WTC11 (cell line): ENCODE measurements around the gene NPIPB6. TPM values are rescaled to one million over a fixed set of nuclear protein-coding genes. Genes with fewer than 3 reads are reported as not detected.

ENCODE experiments used
- E2F1 ChIP-seq: sonication (generic); formaldehyde crosslinking; IDR thresholded peaks from 2 replicates; pipeline ENCODE4 v1.8.0; 2022; ENCODE audit warnings: mild to moderate bottlenecking, missing genetic modification reagents
- E2F4 ChIP-seq: sonication (generic); formaldehyde crosslinking; IDR thresholded peaks from 2 replicates; pipeline ENCODE4 v1.8.1; 2022; ENCODE audit warnings: low read depth, mild to moderate bottlenecking, moderate library complexity, missing genetic modification reagents, borderline replicate concordance
- ELF4 ChIP-seq: sonication (generic); formaldehyde crosslinking; IDR thresholded peaks from 2 replicates; pipeline ENCODE4 v1.8.1; 2022; ENCODE audit warnings: low read depth, mild to moderate bottlenecking, moderate library complexity, missing genetic modification reagents
- FOXP4 ChIP-seq: sonication (generic); formaldehyde crosslinking; IDR thresholded peaks from 2 replicates; pipeline ENCODE4 v1.8.0; 2022; ENCODE audit warnings: mild to moderate bottlenecking, missing genetic modification reagents
- HMGXB4 ChIP-seq: sonication (generic); formaldehyde crosslinking; IDR thresholded peaks from 2 replicates; pipeline ENCODE4 v1.8.1; 2023; ENCODE audit warnings: mild to moderate bottlenecking, moderate library complexity, missing genetic modification reagents
- JUN ChIP-seq: sonication (generic); formaldehyde crosslinking; IDR thresholded peaks from 2 replicates; pipeline ENCODE4 v1.8.0; 2023; ENCODE audit warnings: mild to moderate bottlenecking, missing genetic modification reagents
- MAX ChIP-seq: sonication (generic); formaldehyde crosslinking; IDR thresholded peaks from 2 replicates; pipeline ENCODE4 v1.8.0; 2022; ENCODE audit warnings: mild to moderate bottlenecking, missing genetic modification reagents
- MYBL2 ChIP-seq: sonication (generic); formaldehyde crosslinking; IDR thresholded peaks from 2 replicates; pipeline ENCODE4 v1.8.1; 2023; ENCODE audit warnings: mild to moderate bottlenecking, moderate library complexity, missing genetic modification reagents
- NR1H2 ChIP-seq: sonication (generic); formaldehyde crosslinking; IDR thresholded peaks from 2 replicates; pipeline ENCODE4 v1.9.0; 2021; ENCODE audit warnings: mild to moderate bottlenecking, moderate library complexity, missing genetic modification reagents
- PRRX2 ChIP-seq: fragments of 250-450 bp; sonication (Bioruptor Pico); IDR thresholded peaks from 2 replicates; pipeline ENCODE4 v1.8.0; 2021; ENCODE audit warnings: mild to moderate bottlenecking
- RELA ChIP-seq: sonication (generic); formaldehyde crosslinking; IDR thresholded peaks from 2 replicates; pipeline ENCODE4 v1.8.1; 2022; ENCODE audit warnings: missing genetic modification reagents, mild to moderate bottlenecking, borderline replicate concordance
- SMAD3 ChIP-seq: sonication (generic); formaldehyde crosslinking; IDR thresholded peaks from 2 replicates; pipeline ENCODE4 v1.8.0; 2022; ENCODE audit warnings: missing genetic modification reagents, mild to moderate bottlenecking, borderline replicate concordance
- SMAD4 ChIP-seq: sonication (generic); formaldehyde crosslinking; IDR thresholded peaks from 2 replicates; pipeline ENCODE4 v1.8.0; 2022; ENCODE audit warnings: mild to moderate bottlenecking, missing genetic modification reagents
- SP1 ChIP-seq: sonication (generic); formaldehyde crosslinking; conservative IDR thresholded peaks from 2 replicates; pipeline ENCODE4 v1.8.1; 2022; ENCODE audit warnings: missing genetic modification reagents
- TEAD1 ChIP-seq: sonication (generic); formaldehyde crosslinking; IDR thresholded peaks from 2 replicates; pipeline ENCODE4 v1.8.0; 2022; ENCODE audit warnings: mild to moderate bottlenecking, missing genetic modification reagents
- ZNF121 ChIP-seq: sonication (generic); formaldehyde crosslinking; IDR thresholded peaks from 2 replicates; pipeline ENCODE4 v1.8.0; 2023; ENCODE audit warnings: missing genetic modification reagents
- ZNF219 ChIP-seq: sonication (generic); formaldehyde crosslinking; IDR thresholded peaks from 2 replicates; pipeline ENCODE4 v1.8.0; 2023; ENCODE audit warnings: missing genetic modification reagents, mild to moderate bottlenecking, borderline replicate concordance
- ZNF281 ChIP-seq: sonication (generic); formaldehyde crosslinking; IDR thresholded peaks from 2 replicates; pipeline ENCODE4 v1.8.0; 2023; ENCODE audit warnings: mild to moderate bottlenecking, missing genetic modification reagents
- ZNF671 ChIP-seq: fragments of 250-450 bp; sonication (Bioruptor Pico); IDR thresholded peaks from 2 replicates; pipeline ENCODE4 v1.8.0; 2021; ENCODE audit warnings: mild to moderate bottlenecking
- ZSCAN18 ChIP-seq: fragments of 250-450 bp; sonication (Bioruptor Pico); IDR thresholded peaks from 2 replicates; pipeline ENCODE4 v2.1.2; 2022; ENCODE audit warnings: mild to moderate bottlenecking, moderate library complexity
- total RNA-seq: library from RNA; stranded (reverse); gene quantifications from 3 replicates; pipeline ENCODE4 v1.2.3, GENCODE V29; 2021

Gene NPIPB6
- total RNA-seq, 1 experiment from 2014 or later = 0.83 TPM

GRCh38 chr16:28304214-28304613 lies 59.1 kb downstream of the NPIPB6 start (continued):
- TF ChIP-seq HMGXB4 (CRISPR knock-in tag) (no peak), NR1H2 (CRISPR knock-in tag) (no peak), ZNF219 (CRISPR knock-in tag) (peak; percentile 87; the same call in 1 of the 2 replicates), ZNF281 (peak; percentile 78; the same call in 1 of the 2 replicates), SMAD3 (CRISPR knock-in tag) (0 out of 2 replicates have a peak, but pooled peaks have one; percentile 39), ZSCAN18 (CRISPR knock-in tag) (no peak), ELF4 (CRISPR knock-in tag) (no peak), SMAD4 (CRISPR knock-in tag) (peak; percentile 90), TEAD1 (CRISPR knock-in tag) (0 out of 2 replicates have a peak, but pooled peaks have one; percentile 24), JUN (CRISPR knock-in tag) (peak; percentile 94), E2F1 (CRISPR knock-in tag) (peak; percentile 79; the same call in 1 of the 2 replicates), PRRX2 (CRISPR knock-in tag) (no peak), SP1 (no peak), RELA (no peak), MAX (peak; percentile 22; the same call in 1 of the 2 replicates), ZNF671 (no peak), ZNF121 (peak; percentile 16; the same call in 1 of the 2 replicates), E2F4 (CRISPR knock-in tag) (0 out of 2 replicates have a peak, but pooled peaks have one; percentile 50), FOXP4 (CRISPR knock-in tag) (peak; percentile 94), MYBL2 (no peak)
